Activated naive CD8-positive, alpha-beta T cell treated with anti-CD3 and anti-CD28 coated beads, Interleukin-2, amount 10 ng/mL, durations not matched to agents 7 days and 5 days (primary cell): ENCODE measurements around the gene CACNA1S. TPM values are rescaled to one million over a fixed set of nuclear protein-coding genes. Genes with fewer than 3 reads are reported as not detected.
A peak's percentile ranks its signal among the peaks of the same experiment; 100 is the strongest.

Experiments
- ATAC-seq: fragments of 150-1000 bp; cut with Tn5 transposase; one replicate; pipeline ENCODE4 v1.10.0; 2021; ENCODE audit warnings: low read depth, moderate library complexity
- POLR2A ChIA-PET: fragments of 350-600 bp; sonication (Branson Sonifier 250); formaldehyde crosslinking; loops from one replicate; lab custom pipeline; 2021; ENCODE audit warnings: antibody characterized with exemption; lab: Charles Lee
- DNase-seq: peaks from one replicate; pipeline ENCODE4 v3.0.0; 2021
- H3K27ac Mint-ChIP-seq: one replicate; pipeline ENCODE4 v1.8.0; 2022; ENCODE audit warnings: mild to moderate bottlenecking, mixed read lengths
- H3K27me3 Mint-ChIP-seq: one replicate; pipeline ENCODE4 v1.8.0; 2022; ENCODE audit warnings: mild to moderate bottlenecking, moderate library complexity, mixed read lengths
- H3K36me3 Mint-ChIP-seq: one replicate; pipeline ENCODE4 v1.8.0; 2021; ENCODE audit warnings: mild to moderate bottlenecking, mixed read lengths
- H3K4me1 Mint-ChIP-seq: one replicate; pipeline ENCODE4 v1.8.0; 2021; ENCODE audit warnings: mixed read lengths
- H3K4me3 Mint-ChIP-seq: one replicate; pipeline ENCODE4 v1.8.0; 2022; ENCODE audit warnings: mild to moderate bottlenecking, moderate library complexity, mixed read lengths
- H3K9me3 Mint-ChIP-seq: one replicate; pipeline ENCODE4 v1.8.0; 2021; ENCODE audit warnings: mixed read lengths
- total RNA-seq, 2 experiments: library from RNA; stranded (reverse); gene quantifications; one replicate each; pipeline ENCODE4 v1.2.3, GENCODE V29; 2021

Gene CACNA1S
- not detected for total RNA-seq

GRCh38 chr1:201112173-201112731 lies at the start of gene CACNA1S:
TSS of gene CACNA1S (minus strand) at chr1:201112426. CDS start at chr1:201112339, 87 bp downstream.
- H3K27me3 Mint-ChIP-seq: peaks cover 16% of the 10 kb centered on the region
- POLR2A ChIA-PET: no interaction called here
- DNase-seq: no peak
- peak within 1 kb of the TSS; percentile 10 for H3K4me3 Mint-ChIP-seq
- no peaks in the 10 kb centered on the region for H3K36me3 Mint-ChIP-seq
- no peak for ATAC-seq
- peaks cover 2% of the 10 kb centered on the region for H3K4me1 Mint-ChIP-seq
- no peak within 1 kb of the TSS for H3K27ac Mint-ChIP-seq
- no peaks in the 10 kb centered on the region for H3K9me3 Mint-ChIP-seq

- ATAC-seq: no peak
- POLR2A ChIA-PET: no interaction called here
- Mint-ChIP-seq H3K36me3 (no peaks in the 10 kb centered on the region), H3K4me1 (peaks cover 10% of the 10 kb centered on the region), H3K9me3 (no peaks in the 10 kb centered on the region), H3K4me3 (no peak overlapping the region), H3K27me3 (peaks cover 12% of the 10 kb centered on the region), H3K27ac (no peak overlapping the region)
- no peak for DNase-seq
Observed at GRCh38 chr1:201157949-201158348, 45.7 kb upstream of the CACNA1S start.

DNA sequence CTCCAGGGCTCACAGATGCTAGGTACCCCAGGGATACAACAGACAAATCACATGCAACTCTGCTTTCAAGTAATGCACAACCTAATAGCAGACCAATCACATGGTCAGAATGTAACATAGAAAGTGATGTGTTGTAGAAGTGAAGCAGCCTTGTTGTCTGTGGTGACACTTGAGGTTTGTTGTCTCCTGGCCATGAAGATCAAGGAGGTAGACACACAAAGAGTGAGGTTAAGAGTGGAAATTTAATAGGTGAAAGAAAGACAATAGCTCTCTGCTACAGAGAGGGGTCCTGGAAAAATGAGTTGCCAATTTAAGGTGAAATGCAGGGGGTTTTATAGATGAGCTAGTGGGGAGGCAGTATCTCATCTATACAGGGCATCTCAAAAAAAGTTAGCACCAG lies 44.6 kb upstream of the CACNA1S start:
- Mint-ChIP-seq H3K4me1 (peaks cover 11% of the 10 kb centered on the region), H3K27ac (no peak overlapping the region), H3K36me3 (no peaks in the 10 kb centered on the region), H3K9me3 (no peaks in the 10 kb centered on the region), H3K4me3 (no peak overlapping the region), H3K27me3 (peaks cover 6% of the 10 kb centered on the region)
- no peak for DNase-seq
- POLR2A ChIA-PET: no interaction called here
- no peak for ATAC-seq

GRCh38 chr1:201156346-201156745 lies 44.1 kb upstream of the CACNA1S start:
- DNase-seq (no peak), ATAC-seq (no peak)
- Mint-ChIP-seq H3K4me3 (no peak overlapping the region), H3K27me3 (peaks cover 6% of the 10 kb centered on the region), H3K36me3 (no peaks in the 10 kb centered on the region), H3K27ac (no peak overlapping the region), H3K4me1 (peaks cover 11% of the 10 kb centered on the region), H3K9me3 (no peaks in the 10 kb centered on the region)
- POLR2A ChIA-PET: no interaction called here

DNA sequence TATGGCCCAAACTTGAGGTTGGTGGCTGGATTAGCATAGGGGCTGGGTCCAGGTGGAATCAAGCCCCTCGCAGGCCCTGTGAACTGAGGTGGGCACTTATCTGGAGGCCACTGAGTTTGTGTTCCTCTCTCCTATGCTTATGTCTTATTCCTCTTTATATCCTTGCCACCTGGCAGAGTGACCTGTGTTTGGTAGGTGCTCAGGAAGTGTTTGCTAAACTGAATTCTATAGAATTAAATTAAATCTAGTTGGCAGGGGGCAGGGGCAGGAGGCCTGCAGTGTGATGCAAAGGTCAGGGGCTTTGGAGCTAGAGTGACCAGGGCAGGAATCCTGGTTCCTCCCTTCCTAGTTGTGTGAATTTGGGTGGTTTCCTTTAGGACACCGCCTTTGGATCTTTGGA lies 43.1 kb upstream of the CACNA1S start:
- POLR2A ChIA-PET: no interaction called here
- Mint-ChIP-seq H3K4me1 (peaks cover 11% of the 10 kb centered on the region), H3K27ac (no peak overlapping the region), H3K4me3 (no peak overlapping the region), H3K27me3 (peaks cover 2% of the 10 kb centered on the region), H3K9me3 (no peaks in the 10 kb centered on the region), H3K36me3 (peaks cover 4% of the 10 kb centered on the region)
- ATAC-seq: no peak
- DNase-seq: no peak

DNA sequence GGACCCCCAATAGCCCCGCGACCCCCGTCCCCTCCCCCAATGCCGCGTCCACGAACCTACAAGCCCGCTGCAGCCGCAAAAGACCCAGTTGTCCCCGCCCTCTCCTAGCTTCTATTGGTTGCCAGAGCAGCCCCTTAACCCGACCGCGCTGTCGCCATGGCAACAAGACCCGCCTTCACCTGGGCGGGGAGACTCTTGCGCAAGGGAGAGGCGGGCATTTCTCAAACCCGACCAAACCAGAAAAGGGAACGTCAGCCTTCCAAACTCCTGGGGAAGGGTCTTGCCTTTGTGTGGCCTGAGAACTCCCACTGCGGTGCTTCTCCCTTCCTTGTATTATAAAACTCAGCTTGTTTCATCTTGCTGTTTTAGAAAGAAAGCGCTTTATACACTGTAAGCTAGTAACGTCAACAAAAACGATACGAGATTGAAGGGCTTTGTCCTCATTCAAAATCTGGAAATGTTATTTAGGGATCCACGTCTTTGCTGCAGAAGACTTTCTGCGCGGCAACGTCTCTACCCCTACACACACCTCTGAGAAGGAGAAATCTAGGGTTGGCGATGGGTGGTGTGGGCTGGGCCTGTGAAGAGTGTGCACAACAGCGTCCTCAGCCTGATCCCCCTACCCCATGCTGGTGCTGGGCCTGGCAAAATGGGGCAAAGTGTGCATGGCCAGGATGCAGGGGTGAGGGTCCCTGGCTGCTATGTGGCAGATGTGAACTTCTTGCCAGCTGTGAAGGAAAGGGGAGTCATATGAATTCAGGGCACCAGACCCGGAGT lies 42.4 kb upstream of the CACNA1S start, which contains the start of gene TMEM9:
TSS of gene TMEM9 (minus strand) at position 86 of the 777 bp plus-strand sequence. CDS start 551 bp downstream, outside the sequence.
- Mint-ChIP-seq H3K36me3 (peaks cover 4% of the 10 kb centered on the region), H3K9me3 (no peaks in the 10 kb centered on the region), H3K4me3 (peak within 1 kb of the TSS; percentile 91), H3K4me1 (peaks cover 11% of the 10 kb centered on the region), H3K27me3 (peaks cover 1% of the 10 kb centered on the region), H3K27ac (peak within 1 kb of the TSS; percentile 84)
- peak; percentile 99 for DNase-seq
- POLR2A ChIA-PET: interaction anchor here (1.5 kb wide), 1 partner anchor 12 kb away, joined by 5 read pairs; no protein-coding TSS in a partner anchor
- ATAC-seq: peak; percentile 93

DNA sequence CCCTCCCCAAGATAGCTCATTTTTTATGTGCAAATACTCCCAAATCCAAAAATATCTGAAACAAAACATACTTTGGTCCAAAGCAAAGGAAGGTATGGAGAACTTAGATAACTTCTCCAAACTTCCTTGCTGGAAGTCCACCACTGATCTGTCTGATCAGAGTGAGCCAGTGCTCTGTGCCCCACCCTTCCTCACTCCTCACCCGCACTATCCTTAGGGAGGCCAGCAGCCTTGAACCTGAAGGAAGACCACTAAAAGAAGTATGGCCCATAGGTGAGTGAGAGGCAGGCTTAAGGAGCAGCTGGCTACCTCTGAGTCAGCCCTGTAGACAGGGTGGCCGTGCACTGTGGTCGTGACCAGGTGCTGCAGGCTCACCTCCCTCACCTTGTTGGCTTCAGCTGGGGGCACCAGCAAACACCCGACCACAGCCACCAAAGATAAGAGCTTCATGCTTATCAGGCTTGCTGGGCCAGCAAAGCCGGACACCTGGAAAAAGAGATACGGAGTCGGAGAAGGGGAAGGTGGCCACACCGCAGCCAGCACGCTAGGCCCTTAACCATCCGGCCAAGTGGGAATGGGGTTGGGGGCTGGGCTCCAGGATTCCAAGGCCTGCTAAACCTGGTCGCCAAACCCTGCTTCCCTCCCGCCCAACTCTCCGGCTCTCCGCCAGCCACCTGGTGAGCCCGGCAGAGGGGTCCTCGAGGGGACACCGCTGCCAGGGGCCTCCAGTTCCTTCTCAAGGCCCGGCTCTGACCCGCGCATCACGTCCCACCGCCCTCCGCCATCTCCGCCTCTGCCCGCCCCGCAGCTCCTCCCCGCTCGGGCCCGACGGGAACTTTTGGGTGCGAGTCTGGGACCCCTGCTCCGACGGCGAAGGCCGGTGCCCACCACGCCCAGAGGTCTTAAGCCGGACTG lies 41.5 kb upstream of the CACNA1S start:
- H3K4me3 Mint-ChIP-seq: peak overlapping the region; percentile 91
- H3K27me3 Mint-ChIP-seq: no peaks in the 10 kb centered on the region
- ATAC-seq (peak; percentile 87), DNase-seq (no peak)
- H3K9me3 Mint-ChIP-seq: no peaks in the 10 kb centered on the region
- H3K36me3 Mint-ChIP-seq: peaks cover 4% of the 10 kb centered on the region
- POLR2A ChIA-PET: interaction anchor here (1.5 kb wide), 1 partner anchor 11 kb away, joined by 5 read pairs; no protein-coding TSS in a partner anchor
- H3K4me1 Mint-ChIP-seq: peaks cover 11% of the 10 kb centered on the region
- H3K27ac Mint-ChIP-seq: peak overlapping the region; percentile 84

DNA sequence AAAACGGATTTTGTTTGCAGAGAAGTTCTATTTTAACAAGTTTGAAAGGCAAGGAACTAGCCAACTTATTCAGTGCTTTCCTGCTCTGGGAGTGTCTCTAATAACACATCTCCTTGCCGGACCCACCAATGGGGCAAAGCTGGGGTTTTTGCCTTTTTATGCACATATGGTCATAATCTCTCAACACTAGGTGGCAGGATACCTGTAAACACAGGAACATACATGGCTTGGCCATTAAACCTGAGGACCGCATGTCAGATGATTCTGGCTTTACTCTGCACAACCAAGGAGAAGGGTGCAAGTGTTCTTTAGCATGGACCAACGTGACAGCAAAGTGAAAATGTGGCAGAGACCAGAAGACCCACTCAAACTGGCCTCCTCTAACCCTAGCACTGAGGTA lies 37.2 kb upstream of the CACNA1S start:
- Mint-ChIP-seq H3K4me1 (peaks cover 7% of the 10 kb centered on the region), H3K27me3 (no peaks in the 10 kb centered on the region), H3K36me3 (peaks cover 6% of the 10 kb centered on the region), H3K4me3 (no peak overlapping the region), H3K27ac (no peak overlapping the region), H3K9me3 (no peaks in the 10 kb centered on the region)
- POLR2A ChIA-PET: no interaction called here
- DNase-seq (no peak), ATAC-seq (no peak)

- no peak overlapping the region for H3K4me3 Mint-ChIP-seq
- ATAC-seq: no peak
- no peaks in the 10 kb centered on the region for H3K27me3 Mint-ChIP-seq
- H3K9me3 Mint-ChIP-seq: no peaks in the 10 kb centered on the region
- H3K27ac Mint-ChIP-seq: no peak overlapping the region
- POLR2A ChIA-PET: interaction anchor here (0.6 kb wide), 1 partner anchor 11 kb away, joined by 3 read pairs; no protein-coding TSS in a partner anchor
- no peak for DNase-seq
- H3K36me3 Mint-ChIP-seq: peaks cover 10% of the 10 kb centered on the region
- H3K4me1 Mint-ChIP-seq: peaks cover under 1% of the 10 kb centered on the region
Observed at GRCh38 chr1:201147396-201148015, 35.3 kb upstream of the CACNA1S start.

GRCh38 chr1:201146626-201147390 lies 34.6 kb upstream of the CACNA1S start:
- no peak for DNase-seq
- no peaks in the 10 kb centered on the region for H3K4me1 Mint-ChIP-seq
- no peak overlapping the region for H3K27ac Mint-ChIP-seq
- no peak for ATAC-seq
- H3K4me3 Mint-ChIP-seq: no peak overlapping the region
- H3K36me3 Mint-ChIP-seq: peaks cover 10% of the 10 kb centered on the region
- POLR2A ChIA-PET: interaction anchor here (0.6 kb wide), 1 partner anchor 10 kb away, joined by 3 read pairs; no protein-coding TSS in a partner anchor
- H3K27me3 Mint-ChIP-seq: no peaks in the 10 kb centered on the region
- H3K9me3 Mint-ChIP-seq: no peaks in the 10 kb centered on the region

DNA sequence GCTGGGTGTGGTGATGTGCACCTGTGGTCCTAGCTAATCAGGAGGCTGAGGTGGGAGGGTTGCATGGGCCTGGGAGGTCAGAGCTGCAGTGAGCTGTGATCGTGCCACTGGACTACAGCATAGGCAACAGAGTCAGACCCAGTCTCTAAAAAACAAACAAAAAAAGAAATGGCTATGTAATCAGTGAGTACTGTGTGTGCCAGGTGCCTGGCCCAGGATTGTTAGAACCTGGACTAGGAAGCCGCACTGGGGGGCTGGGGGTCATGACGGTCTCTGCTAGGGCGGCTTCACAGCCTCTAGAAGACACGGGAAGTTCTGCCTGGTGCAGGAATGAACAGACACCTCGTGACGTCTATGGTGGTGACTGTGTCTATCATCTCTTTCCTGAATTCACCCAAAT lies 33.6 kb upstream of the CACNA1S start:
- Mint-ChIP-seq H3K27ac (no peak overlapping the region), H3K27me3 (no peaks in the 10 kb centered on the region), H3K36me3 (peaks cover 7% of the 10 kb centered on the region), H3K9me3 (no peaks in the 10 kb centered on the region), H3K4me1 (no peaks in the 10 kb centered on the region), H3K4me3 (no peak overlapping the region)
- DNase-seq: no peak
- ATAC-seq: no peak
- POLR2A ChIA-PET: no interaction called here

DNA sequence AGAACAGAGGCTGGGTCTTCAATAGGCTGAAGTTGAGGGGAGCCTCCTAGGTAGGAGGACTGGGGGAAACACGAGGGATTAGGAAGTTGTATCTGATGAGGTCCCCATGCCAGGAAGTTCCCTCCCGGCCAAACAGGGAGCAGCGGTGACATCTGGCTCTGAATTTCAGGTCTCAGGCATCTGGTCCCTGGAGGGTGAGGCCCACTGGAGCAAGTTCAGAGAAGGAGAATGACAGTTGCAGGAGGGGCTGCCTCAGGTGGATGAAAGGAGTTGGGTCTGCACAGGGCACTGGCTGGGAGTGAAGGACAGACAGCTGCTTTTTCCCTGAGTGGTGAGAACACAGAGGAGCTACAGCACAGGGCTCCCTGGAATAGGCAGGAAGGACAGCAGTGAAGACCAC lies 32.9 kb upstream of the CACNA1S start:
- ATAC-seq (no peak), DNase-seq (no peak)
- Mint-ChIP-seq H3K27me3 (no peaks in the 10 kb centered on the region), H3K4me3 (no peak overlapping the region), H3K9me3 (no peaks in the 10 kb centered on the region), H3K36me3 (peaks cover 6% of the 10 kb centered on the region), H3K4me1 (no peaks in the 10 kb centered on the region), H3K27ac (no peak overlapping the region)
- POLR2A ChIA-PET: no interaction called here
